Gastroesophageal sphincter (tissue), 3 donors: ENCODE data around the gene LORICRIN.

Source experiments
- EP300 ChIP-seq: sonication (generic); formaldehyde crosslinking; IDR thresholded peaks from one replicate; pipeline ENCODE4 v1.6.1; 2017; ENCODE audit warnings: antibody characterized with exemption, mild to moderate bottlenecking
- POLR2A ChIP-seq, 2 donors: fragments of 450-650 bp; IDR thresholded peaks; one replicate each; pipeline ENCODE4 v1.6.1; 2017; ENCODE audit warnings: antibody characterized with exemption in 2 of 2, mild to moderate bottlenecking in 2 of 2, moderate library complexity in 1 of 2
- POLR2AphosphoS5 ChIP-seq: sonication (generic); formaldehyde crosslinking; IDR thresholded peaks from one replicate; pipeline ENCODE4 v1.6.1; 2017; ENCODE audit warnings: antibody characterized with exemption
- TF ChIP-seq, protein P1 (sequence below), 4 experiments: fragments of 200-600 bp in 2 of 4; fragments of 450-650 bp in 2 of 4; sonication (generic) in 1 of 4; IDR thresholded peaks; one replicate each; pipeline ENCODE4 v1.5.1; 2017 to 2019; ENCODE audit warnings: antibody characterized with exemption in 4 of 4, mild to moderate bottlenecking in 2 of 4, moderate library complexity in 2 of 4

DNA sequence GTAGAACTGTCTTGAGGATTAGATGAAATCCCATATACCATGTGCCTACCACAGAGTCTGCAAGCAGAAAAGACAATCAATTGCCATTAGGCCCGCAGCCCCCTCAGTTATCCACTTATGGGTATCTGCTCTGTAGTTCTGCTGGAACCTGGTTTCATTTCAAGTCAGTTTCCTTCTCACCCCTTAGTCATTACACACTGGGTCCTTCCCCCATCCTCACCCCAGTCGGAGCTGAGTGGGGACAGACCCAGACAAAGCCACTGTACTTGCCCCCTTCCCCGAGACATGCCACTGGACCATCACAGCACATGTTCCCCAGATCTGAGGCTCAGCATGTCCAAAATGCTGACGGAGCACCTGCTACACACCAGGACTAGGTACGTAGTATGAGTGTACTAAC lies 32.0 kb downstream of the LORICRIN start:
- TF ChIP-seq, protein P1, sequence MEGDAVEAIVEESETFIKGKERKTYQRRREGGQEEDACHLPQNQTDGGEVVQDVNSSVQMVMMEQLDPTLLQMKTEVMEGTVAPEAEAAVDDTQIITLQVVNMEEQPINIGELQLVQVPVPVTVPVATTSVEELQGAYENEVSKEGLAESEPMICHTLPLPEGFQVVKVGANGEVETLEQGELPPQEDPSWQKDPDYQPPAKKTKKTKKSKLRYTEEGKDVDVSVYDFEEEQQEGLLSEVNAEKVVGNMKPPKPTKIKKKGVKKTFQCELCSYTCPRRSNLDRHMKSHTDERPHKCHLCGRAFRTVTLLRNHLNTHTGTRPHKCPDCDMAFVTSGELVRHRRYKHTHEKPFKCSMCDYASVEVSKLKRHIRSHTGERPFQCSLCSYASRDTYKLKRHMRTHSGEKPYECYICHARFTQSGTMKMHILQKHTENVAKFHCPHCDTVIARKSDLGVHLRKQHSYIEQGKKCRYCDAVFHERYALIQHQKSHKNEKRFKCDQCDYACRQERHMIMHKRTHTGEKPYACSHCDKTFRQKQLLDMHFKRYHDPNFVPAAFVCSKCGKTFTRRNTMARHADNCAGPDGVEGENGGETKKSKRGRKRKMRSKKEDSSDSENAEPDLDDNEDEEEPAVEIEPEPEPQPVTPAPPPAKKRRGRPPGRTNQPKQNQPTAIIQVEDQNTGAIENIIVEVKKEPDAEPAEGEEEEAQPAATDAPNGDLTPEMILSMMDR (IDR thresholded peaks at IDR 0.05), result no peak
- TF ChIP-seq POLR2AphosphoS5 (no peak), POLR2A (IDR thresholded peaks at IDR 0.05) (no peak), EP300 (no peak)
